IMR-90 (cell line): ENCODE data around the gene RFX1.

Experiments
- CTCF ChIP-seq: conservative IDR thresholded peaks from 2 replicates; pipeline ENCODE4 v1.5.1; 2012; ENCODE audit warnings: mild to moderate bottlenecking, low read depth, low read length, improper control_type of control experiment
- POLR2A ChIP-seq: IDR thresholded peaks from 2 replicates; pipeline ENCODE4 v1.6.1; 2012; ENCODE audit warnings: mild to moderate bottlenecking, low read depth, low read length
- RFX5 ChIP-seq: IDR thresholded peaks from 2 replicates; pipeline ENCODE4 v1.8.0; 2012; ENCODE audit warnings: low read depth, mild to moderate bottlenecking, low read length, moderate library complexity

- TF ChIP-seq POLR2A (no peak), RFX5 (no peak), CTCF (no peak)
Observed at GRCh38 chr19:13981467-13981866, 24.7 kb downstream of the RFX1 start.
